Omental fat pad (tissue), 4 donors: ENCODE measurements around the gene SYNJ1. TPM values are rescaled to one million over a fixed set of nuclear protein-coding genes. Genes with fewer than 3 reads are reported as not detected.
"Not testable (repeated sequence)": the region's sequence is repeated elsewhere in the genome, so short reads cannot be mapped to it uniquely, and the experiment has no call there.

Source experiments
- ATAC-seq: fragments of 150-250 bp; one replicate; pipeline ENCODE4 v1.9.1; 2016; ENCODE audit warnings: mild to moderate bottlenecking, moderate library complexity; ENCODE audit not compliant: low FRiP score
- DNase-seq: peaks from one replicate; pipeline ENCODE4 v3.0.0-alpha.2; 2019; ENCODE audit warnings: low spot score
- total RNA-seq, 4 donors: library from RNA; depleted of rRNA; stranded (reverse); fragments of >200 nt; gene quantifications; one replicate each; pipeline ENCODE4 v1.1.0, GENCODE V29; 2016
- TF ChIP-seq, protein P1 (sequence below), 3 donors: fragments of 450-650 bp; IDR thresholded peaks; one replicate each; pipeline ENCODE4 v1.5.1; 2016 to 2017; ENCODE audit warnings: antibody characterized with exemption in 3 of 3, mild to moderate bottlenecking in 3 of 3, moderate library complexity in 2 of 3

Gene SYNJ1
- total RNA-seq, 4 donors from 2014 or later = 7.5 to 22.1 (median 9.9) TPM

DNA sequence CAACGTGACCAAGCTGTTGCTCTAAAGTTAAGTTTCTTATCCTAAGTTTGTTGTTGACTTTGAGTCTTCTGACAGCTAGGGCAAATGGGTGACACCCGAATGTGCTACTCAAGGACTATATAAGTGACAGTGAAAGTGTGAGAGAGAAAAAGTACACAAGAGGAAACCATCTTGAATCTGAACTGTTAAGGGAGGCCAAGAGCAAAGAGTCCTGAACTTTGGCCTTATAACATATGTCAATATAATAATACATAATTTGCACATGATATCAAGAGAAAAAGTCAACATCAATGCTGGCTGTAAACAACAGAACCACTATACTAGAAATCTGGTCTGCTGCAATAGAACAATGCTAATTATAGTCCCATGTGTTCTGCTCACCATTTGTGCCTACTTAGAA is 29.5 kb downstream of the SYNJ1 start:
- TF ChIP-seq, protein P1, sequence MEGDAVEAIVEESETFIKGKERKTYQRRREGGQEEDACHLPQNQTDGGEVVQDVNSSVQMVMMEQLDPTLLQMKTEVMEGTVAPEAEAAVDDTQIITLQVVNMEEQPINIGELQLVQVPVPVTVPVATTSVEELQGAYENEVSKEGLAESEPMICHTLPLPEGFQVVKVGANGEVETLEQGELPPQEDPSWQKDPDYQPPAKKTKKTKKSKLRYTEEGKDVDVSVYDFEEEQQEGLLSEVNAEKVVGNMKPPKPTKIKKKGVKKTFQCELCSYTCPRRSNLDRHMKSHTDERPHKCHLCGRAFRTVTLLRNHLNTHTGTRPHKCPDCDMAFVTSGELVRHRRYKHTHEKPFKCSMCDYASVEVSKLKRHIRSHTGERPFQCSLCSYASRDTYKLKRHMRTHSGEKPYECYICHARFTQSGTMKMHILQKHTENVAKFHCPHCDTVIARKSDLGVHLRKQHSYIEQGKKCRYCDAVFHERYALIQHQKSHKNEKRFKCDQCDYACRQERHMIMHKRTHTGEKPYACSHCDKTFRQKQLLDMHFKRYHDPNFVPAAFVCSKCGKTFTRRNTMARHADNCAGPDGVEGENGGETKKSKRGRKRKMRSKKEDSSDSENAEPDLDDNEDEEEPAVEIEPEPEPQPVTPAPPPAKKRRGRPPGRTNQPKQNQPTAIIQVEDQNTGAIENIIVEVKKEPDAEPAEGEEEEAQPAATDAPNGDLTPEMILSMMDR (IDR thresholded peaks at IDR 0.05) = no peak
- ATAC-seq (no peak), DNase-seq (no peak)

DNA sequence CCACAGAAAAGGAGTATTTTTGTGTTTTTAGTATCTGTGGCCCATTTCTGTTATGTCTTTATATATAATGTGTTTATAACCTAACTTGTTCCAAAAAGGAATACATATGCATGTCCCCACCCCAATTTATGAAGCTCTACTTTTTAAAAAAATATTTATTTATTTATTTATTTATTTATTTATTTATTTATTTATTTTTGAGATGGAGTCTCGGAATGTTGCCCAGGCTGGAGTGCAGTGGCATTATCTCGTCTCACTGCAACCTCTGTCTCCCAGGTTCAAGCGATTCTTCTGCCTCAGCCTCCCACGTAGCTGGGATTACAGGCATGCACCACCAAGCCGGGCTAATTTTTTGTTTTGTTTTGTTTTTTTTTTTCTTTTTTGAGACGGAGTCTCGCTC is 32.3 kb downstream of the SYNJ1 start:
- DNase-seq, ATAC-seq: not testable (repeated sequence)

DNA sequence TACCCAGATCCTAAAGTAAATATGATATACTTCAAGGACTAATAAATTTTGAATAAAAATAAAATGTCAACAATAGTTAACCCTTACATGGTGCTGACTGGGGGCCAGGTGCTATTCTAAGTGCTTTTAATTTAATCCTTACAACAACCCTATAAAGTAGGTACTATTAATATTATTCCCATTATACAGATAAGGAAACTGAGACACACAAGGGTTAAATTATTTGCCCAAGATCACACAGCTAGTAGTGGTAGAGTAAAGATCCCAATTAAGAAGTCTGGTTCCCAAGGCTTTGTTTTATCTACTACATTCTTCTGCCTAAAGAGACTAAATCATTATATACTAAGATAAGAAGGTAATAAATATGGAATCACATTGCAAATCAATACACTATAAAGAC is 34.2 kb downstream of the SYNJ1 start:
- TF ChIP-seq, protein P1 (IDR thresholded peaks at IDR 0.05) = no peak
- no peak for DNase-seq
- no peak for ATAC-seq

DNA sequence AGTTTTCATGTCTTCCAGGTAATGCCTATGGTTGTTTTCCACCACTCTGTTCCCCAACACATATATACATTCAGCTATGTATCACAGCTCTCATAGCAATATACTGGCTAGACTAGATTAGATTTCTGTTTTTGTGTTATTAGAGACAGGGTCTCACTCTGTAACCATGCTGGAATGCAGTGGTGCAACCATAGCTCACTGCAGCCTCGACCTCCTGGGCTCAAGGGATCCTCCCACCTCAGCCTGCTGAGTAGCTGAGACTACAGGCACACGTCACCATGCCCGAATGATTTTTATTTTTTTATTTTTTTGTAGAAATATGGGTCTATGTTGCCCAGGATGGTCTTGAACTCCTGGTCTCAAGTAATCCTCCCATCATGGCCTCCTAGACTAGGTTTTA is 37.7 kb downstream of the SYNJ1 start:
- no peak for ATAC-seq
- TF ChIP-seq, protein P1 (IDR thresholded peaks at IDR 0.05) = no peak
- no peak for DNase-seq

DNA sequence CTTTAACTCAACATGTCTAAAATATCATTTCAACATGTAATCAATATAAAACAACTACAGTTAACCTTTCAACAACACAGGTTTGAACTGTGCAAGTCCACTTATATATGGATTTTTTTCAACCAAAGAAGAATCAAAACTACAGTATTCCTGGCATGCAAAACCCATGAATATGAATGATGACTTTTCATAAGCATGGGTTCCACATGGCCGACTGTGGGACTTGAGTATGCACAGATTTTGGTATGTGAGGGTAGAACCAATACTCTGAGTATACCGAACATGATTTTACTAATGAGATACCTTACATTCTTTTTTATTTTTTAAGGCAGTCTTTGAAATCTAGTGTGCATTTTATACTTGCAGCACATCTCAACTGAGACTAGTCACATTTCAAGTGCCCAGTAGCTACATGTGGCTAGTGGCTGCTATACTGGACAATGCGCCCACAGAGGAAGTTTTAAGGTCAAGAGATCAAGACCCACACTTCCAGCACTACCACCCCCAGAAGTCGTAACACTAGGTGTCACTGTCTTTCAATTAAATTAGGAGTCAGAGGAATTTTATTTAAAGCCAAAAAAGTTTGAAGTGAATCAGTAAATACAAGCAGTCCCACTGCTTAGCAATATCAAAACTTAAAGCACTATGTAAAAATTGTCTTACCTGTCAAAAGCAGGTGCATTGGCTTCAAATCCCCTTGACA is 40.0 kb downstream of the SYNJ1 start:
- ATAC-seq (no peak), DNase-seq (no peak)
- TF ChIP-seq, protein P1 (IDR thresholded peaks at IDR 0.05) = no peak

DNA sequence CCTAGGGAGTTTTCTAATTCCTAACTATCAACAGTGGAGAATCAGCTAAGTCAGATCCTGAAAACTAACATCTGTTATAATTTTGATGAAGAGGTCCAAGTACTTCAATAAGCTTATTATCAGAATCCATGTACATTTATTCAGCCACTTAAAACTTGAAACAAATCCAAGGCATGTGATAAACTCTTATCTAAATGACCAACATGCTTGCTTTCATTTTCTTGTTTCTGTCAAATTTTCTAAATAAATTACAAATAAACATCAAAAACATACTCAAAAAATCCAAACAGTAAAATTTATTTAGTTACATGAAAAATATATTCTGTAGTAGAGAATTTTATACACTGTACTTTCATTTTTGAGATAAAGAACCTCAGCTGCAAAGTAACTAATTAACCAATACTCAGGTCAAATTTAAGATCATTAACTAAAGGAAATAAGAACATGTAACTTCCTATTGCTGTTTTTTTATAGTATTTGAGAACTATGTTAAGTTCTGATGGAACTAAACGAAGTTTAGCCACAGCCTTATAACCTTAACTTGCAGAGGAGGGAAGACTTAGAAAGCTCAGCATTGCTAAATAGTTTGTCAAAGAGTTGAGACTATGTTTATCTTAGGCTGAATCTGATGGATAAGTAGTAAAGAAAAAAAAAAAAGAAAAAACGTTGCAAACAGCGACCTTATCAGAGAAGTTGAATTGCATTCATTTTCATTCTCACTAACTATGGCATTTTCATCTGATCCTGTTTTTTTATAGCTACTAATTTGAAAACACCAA is 44.9 kb downstream of the SYNJ1 start:
- no peak for DNase-seq
- TF ChIP-seq, protein P1 (IDR thresholded peaks at IDR 0.05) = no peak

DNA sequence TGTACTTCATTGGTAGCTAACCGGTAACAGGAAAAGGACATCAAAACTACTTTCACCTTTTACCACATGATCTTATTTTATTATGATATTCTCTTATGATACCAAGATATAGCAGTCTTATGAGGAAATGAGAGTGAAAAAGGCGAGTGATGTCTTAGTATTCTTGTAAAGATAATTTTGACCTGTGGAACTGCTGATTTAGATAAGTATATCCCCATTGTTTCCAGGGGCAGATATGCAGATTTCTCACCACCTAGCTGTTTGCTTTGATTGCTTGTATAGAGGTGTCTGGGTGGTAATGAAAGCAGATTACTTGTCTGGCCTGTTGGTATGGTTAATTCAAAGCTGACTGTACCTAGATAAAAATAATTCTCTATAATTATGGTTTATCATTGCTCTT is 53.1 kb downstream of the SYNJ1 start:
- ATAC-seq (no peak), DNase-seq (no peak)
- TF ChIP-seq, protein P1 (IDR thresholded peaks at IDR 0.05) = no peak

More for the DNA sequence above, 44.9 kb downstream of the SYNJ1 start:
- ATAC-seq = no peak
